GM12872 (cell line): ENCODE results near the gene NR1H4.

Source experiments
- TF ChIP-seq, protein P1 (sequence below): IDR thresholded peaks from 3 replicates; pipeline ENCODE4 v1.5.1; 2011; ENCODE audit warnings: low read depth, mild to moderate bottlenecking, low read length, moderate library complexity; ENCODE audit not compliant: insufficient read depth

Gene NR1H4

DNA sequence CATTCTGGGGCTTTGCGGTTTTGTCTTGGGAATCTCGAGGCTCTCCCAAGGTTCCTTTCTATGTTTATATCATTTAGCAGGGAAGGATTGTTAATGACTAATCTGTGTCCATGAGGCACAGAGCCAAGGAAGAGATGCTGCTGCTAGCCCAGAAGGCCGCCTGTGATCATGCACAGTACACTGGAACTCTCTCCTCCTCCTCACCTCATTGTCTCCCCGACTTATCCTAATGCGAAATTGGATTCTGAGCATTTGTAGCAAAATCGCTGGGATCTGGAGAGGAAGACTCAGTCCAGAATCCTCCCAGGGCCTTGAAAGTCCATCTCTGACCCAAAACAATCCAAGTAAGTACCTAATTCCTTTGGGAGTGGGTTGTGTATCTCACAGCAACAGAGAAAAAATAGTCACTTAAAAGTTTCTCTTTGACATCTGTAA is at the start of gene NR1H4:
Gene NR1H4, plus strand, starts transcription at position 151 of the 435 bp plus-strand sequence. CDS start 19,458 bp downstream, outside the sequence.
- TF ChIP-seq, protein P1, sequence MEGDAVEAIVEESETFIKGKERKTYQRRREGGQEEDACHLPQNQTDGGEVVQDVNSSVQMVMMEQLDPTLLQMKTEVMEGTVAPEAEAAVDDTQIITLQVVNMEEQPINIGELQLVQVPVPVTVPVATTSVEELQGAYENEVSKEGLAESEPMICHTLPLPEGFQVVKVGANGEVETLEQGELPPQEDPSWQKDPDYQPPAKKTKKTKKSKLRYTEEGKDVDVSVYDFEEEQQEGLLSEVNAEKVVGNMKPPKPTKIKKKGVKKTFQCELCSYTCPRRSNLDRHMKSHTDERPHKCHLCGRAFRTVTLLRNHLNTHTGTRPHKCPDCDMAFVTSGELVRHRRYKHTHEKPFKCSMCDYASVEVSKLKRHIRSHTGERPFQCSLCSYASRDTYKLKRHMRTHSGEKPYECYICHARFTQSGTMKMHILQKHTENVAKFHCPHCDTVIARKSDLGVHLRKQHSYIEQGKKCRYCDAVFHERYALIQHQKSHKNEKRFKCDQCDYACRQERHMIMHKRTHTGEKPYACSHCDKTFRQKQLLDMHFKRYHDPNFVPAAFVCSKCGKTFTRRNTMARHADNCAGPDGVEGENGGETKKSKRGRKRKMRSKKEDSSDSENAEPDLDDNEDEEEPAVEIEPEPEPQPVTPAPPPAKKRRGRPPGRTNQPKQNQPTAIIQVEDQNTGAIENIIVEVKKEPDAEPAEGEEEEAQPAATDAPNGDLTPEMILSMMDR: no peak

DNA sequence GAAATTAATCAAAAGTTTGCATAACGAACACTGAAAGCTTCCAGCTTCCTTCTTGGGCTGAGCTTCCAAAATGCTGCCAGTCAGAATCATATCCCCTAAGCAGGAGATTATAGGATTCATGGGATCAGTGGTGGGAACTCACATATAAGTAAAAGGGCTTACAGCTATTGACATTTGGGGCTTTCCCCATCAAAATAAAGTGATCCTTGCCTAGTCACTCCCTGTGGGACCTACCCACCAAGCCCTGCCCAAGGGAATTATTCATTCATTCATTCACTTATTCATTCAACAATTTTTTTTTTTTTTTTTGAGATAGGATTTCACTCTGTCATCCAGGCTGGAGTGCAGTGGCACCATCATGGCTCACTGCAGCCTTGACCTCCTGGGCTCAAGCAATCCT is 47.5 kb upstream of the NR1H4 start:
- TF ChIP-seq, protein P1: no peak

DNA sequence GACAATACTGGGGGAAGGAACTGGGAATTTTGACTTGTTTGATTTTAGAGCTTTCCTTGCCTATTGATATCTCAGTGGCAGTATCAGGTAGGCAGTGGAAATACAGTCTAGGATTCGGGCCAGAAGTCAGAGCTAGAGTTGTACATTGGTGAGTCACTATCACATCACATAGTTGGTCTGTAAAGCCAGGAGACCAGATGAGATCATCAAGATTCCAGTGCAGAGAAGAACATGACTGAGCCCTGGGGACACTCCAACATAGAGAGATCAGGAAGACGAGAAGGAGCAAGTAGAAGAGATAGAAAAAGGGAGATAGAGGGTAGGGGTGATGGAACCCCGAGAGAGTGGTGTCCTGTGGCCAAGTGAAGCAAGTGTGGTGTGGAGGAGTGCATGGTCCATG is 46.6 kb upstream of the NR1H4 start:
- TF ChIP-seq, protein P1: no peak

DNA sequence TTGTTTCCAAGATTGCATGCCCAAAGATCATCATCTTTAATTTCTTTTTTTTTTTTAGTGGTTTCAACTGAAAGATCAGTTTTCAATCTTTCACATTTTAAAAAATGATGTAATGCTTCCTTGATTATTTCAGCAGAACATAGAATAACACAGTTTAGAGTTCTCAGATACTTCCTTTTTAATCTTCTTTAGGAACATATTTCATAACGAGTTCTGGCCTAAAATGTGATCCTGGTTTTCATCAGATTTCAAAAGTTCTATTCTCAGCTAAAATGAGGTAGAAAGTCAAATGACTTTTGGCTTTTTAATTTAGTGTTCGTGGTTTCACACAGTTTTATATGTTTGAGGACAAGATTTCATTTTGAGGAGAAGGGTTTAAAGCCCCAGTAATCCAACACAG is 40.0 kb upstream of the NR1H4 start:
- TF ChIP-seq, protein P1: no peak

DNA sequence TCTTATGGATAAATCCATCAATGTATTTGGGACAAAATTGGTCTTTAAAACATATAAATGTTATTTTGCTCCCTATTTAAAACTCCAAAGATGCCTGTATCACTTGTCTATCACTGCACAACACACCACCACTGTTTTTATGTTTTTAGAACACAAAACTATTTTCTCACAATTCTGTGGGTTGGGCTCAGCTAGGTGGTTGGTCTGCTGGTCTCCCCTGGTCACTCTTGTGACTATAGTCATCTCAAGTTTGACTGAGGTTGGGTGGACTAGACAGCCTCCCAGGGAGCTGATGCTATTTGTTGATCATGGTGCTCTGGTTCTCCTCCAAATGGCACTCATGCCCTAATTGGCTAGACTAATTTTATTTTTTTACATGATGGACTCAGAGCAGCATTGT is 39.5 kb upstream of the NR1H4 start:
- TF ChIP-seq, protein P1: no peak

DNA sequence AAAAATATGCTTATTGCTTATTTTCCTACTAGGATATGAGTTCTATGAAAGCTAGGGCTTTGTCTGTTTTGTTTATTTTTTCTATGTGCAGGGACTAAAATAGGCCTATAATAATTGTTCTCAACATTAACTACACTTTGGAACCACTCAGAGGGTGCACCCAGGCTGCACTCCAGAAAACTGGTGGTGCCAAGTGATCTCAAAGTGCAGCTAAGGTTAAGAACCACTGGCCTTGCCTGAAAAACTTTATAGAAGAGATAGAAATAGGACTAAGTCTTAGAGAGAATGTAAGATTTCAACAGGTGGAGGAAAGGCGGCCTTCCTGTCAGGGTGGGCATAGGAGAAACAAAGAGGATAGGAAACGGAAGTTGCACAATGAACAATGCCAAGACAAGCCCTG is 37.7 kb upstream of the NR1H4 start:
- TF ChIP-seq, protein P1: no peak

DNA sequence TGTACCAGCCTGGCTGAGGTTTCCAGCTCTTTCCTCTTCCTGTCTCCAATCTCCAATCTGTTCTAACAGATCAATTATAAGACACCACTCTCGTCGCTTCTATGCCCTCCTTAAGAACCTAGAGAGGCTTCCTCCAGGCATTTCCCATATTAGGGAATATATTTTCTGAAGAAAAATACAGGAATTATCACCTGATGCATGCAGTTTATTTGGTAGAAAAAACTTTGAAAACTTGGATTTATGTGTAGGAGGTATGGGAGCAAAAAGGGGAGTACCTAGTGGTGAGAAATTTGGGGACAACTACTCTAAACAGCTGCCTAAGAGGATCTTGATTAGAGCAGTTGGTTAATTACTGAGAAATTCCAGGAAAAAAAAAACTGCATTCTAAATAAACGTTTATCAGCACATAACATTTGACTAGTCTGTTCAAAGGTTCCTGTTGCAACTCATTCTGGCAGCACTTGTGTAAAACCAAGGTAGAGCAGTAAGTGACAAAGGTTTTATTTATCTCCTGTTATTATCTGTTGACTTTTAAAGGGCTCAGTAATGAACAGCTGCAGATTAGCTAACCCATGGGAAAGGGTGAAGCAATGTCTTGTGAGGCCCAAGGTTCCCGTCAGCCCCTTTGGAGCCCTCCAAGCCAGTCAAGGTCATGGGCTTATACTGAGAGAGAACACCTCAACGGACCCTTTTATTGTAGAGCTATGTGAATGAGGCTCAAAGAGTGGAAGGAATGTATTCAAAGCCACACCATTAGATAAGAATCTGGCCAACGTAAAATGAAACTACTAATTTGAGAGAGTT is 36.4 kb upstream of the NR1H4 start:
- TF ChIP-seq, protein P1: no peak
